Fibroblast of skin of left quadriceps (primary cell): ENCODE measurements around the gene HVCN1.

Source experiments
- DNase-seq, 2 experiments: peaks; one replicate each; pipeline ENCODE4 v3.0.0-alpha.2; 2013; ENCODE audit warnings: low read depth in 2 of 2

The HVCN1 gene

GRCh38 chr12:110699591-110700445 is 10.9 kb upstream of the HVCN1 start:
- DNase-seq: no peak

- DNase-seq: peak; percentile 26 to 29
Measured at GRCh38 chr12:110698171-110698902, 9.4 kb upstream of the HVCN1 start.

DNA sequence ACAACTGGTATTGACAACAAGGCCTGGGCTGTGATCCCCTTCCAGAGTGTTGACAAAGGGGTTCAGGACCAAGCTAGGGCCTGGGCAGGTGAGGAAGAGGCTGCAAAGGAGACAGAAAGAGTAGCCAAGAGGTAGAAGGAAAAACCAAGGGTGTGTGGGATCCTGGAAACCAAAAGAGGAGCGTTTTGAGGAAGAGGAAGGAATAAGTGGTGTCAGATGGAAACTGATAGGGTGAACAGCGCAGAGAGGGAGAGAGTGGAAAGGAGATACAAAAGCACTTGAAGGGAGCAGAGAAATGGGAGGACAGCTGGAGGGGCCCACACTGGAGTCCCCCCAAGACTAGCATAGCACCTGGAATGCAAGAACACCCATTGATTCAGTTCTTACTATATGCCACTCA is 8.3 kb upstream of the HVCN1 start:
- no peak for DNase-seq

DNA sequence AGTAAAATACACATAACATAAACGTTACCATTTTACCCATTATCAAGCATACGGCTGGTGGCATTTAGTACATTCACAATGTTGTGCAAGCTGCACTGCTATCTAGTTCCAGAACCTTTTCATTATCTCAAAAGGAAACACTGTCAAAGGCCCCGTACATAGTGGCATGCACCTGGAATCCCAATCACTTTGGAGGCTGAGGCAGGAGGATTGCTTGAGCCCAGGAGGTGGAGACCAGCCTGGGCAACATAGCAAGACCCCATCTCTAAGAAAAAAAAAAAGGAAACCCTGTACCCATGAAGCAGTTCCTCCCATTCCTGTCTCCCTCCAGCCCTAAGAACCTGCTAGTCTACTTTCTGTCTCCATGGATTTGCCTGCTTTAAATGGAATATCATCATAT is 7.4 kb upstream of the HVCN1 start:
- no peak for DNase-seq

DNA sequence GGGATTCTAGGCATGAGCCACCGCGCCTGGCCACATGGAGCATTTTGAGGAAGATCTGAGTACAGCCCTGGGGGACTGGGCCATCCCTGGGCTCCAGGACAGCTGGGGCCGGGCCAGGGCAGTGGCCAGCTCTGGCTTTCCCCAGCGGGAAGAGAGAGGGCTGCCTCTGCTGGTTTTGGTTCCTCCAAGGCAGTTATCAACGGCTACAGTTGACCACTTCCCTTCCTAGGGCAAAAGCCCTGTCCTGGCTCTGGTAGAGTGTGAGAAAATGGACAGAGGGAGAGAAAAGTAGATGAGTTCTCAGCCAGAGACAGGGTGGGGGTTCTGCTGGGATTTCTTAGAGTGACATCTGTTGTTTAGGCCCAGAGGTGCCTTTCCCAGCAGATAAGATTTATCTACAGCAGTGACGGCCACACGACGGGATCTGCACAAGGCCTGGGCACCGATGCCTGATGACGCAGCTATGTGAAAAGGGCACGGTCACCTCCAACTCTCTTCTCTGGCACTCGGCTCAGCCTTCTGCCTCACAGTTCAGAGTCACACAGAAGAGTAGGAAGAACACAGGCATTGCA is 5.5 kb upstream of the HVCN1 start:
- DNase-seq: no peak

DNA sequence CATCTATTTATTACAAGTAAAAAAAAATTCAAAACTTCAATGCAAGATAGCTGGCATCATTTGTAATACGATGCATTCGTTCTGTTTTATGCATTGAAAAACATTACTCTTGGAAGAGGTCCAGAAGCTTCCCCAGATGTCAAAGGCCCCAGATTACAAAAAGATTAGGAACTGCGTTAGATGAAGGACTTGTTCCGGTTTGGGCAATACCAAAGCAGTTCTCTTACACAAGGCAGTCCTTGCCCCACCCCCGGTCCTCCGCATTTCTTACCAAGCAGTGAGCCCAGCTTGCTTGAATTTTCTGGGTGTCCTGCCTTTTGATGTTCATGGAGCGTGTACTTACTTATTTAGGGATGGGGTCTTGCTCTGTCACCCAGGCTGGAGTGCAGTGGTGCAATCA is 4.8 kb upstream of the HVCN1 start:
- no peak for DNase-seq

DNA sequence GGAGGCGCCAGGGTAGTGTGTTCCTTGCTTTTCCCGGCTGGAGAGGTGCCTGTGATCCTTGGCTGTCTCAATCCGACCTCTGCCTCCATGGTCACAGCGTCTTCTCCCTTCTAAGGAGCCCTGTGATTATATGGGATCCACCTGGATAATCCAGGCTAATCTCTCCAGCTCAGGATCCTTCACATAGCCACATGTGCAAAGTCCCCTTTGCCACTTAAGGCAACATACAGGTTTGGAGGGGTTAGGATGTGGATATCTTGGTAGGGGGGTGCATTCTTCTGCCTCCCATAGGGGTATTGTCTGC is 1.2 kb upstream of the HVCN1 start:
- no peak for DNase-seq

- DNase-seq: peak in 1 of 2 experiments; percentile 5
Measured at GRCh38 chr12:110689281-110690126, 589 bp upstream of the HVCN1 start.

- no peak for DNase-seq
Measured at GRCh38 chr12:110687396-110688169, 1.3 kb downstream of the HVCN1 start.

DNA sequence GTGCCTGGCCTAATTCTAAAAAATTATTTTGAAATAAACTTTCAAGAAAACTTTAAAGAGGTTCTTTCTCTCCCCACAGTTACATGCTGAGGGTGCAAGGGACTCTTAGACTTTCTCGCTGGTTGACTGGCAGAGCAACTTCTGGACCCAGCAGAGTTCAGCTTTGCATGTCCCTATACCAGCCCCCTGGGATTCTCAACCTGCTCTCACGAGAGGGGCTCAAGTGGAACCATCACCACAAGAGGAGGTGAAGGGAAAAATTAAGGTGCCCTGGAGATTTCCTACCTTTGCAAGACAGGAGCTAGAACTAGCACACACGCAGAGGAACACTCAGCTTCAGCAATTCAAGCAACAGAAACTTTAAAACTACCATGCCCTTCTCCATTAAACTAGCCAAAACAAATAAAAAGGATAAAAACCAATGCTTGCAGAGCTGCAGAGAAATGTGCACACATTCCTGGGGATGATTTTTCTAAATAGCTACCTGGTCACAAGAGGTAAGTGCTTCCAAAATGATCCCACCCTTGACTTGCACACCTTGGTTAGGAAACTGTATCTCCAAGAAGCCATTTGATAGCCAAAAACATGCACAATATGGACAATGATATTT is 2.5 kb downstream of the HVCN1 start:
- DNase-seq: no peak

DNA sequence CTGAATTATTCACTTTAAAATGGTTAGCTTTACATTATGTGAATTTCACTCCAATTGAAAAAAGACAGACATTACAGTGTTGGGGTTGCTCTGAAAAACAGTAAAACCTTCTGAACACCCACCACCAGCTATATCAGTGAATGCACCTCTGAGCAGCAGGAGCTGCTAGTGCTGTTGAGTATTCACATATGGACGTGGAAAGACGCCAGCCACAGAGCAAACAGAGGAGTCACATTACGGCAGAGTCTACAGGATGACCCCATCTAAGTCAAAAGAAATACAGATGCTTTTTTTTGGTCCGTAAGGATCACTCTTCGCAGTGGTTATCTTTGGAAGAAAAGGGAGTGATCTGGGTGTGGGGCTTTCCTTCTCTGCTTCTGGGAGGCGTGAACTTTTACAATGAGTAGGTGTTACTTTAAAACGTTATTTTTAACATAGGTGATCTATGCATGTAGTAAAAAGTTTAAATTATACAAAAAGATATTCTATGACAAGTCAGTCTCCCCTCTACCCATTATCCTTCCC is 4.5 kb downstream of the HVCN1 start:
- no peak for DNase-seq

- DNase-seq: no peak
Measured at GRCh38 chr12:110683888-110684287, 5.0 kb downstream of the HVCN1 start.

DNA sequence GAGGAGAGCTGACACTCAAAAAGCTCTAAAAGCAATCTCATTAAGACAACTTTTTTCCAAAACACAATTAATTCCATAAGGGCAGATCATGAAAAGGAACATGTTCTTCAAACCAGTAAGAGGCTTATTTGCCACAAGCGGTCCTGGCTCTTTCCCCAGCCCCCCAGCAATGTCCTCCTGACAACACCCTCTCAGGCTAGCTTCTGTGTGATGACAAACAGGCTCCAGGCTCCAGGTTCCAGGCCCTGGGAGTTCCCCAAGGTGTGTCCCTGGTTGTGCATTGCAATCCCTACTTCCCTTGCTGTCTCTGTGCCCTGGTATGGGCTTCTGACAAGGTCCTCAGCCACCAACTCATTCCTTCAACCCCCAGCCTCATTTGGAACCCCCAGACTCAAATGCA is 8.9 kb downstream of the HVCN1 start:
- no peak for DNase-seq

- DNase-seq: no peak
Measured at GRCh38 chr12:110679201-110679600, 9.7 kb downstream of the HVCN1 start.

GRCh38 chr12:110677982-110678381 is 10.9 kb downstream of the HVCN1 start:
- no peak for DNase-seq

DNA sequence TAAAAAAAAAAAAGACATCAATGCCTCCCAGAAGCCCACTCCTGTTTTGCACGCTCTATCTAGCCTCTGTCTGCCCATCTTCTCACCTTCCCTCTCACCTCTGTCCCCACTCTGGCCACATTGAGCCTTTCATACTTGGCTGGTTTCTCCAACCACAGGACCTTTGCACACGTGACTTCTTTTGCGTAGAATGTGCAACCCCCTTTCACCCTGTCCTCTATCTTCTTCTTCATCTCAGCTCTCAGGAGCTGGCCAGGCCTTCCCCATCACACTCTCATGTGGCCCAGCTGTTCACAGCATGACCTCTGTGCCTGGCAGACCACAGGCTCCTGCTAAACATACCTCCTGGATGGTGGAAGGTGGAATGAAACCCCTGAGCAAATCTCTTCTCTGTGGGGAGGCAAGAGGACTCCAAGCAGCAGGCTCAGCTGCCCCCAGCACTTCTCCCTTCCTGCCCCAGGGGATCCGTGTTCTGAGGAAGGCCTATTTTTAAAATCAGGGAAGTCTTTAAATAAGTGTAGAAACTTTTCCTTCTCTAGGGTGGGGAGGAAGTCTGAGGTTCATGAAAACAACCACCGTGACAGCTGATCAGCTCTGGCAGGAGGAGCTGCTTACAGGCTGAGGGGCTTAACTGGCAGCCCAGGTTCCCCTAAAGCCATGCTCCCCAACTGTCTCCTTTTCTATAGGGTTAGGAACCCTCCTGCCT is 11.6 kb downstream of the HVCN1 start:
- DNase-seq: no peak

GRCh38 chr12:110676171-110676570 is 12.7 kb downstream of the HVCN1 start:
- no peak for DNase-seq

- DNase-seq: no peak
Measured at GRCh38 chr12:110670161-110670701, 18.7 kb downstream of the HVCN1 start.

DNA sequence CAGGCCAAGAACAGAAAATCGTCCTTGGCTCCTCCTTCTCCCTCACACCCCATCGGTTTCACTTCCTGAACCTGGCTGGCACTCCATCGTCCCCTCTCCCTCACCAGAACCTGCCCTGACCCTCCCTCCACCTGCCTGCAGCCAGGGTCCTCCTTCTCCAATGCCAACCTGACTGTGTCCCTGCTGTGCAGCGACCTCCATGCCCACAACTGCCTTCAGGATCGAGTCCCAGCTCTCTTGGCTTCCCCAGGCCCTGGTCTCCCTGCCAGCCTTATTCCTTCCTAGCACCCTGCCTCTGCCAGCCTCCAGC is 19.8 kb downstream of the HVCN1 start:
- DNase-seq: no peak
